Activated CD4-positive, CD25-positive, alpha-beta regulatory T cell (primary cell): ENCODE data around the gene PPFIBP2.

Experiments
- DNase-seq, 4 experiments: peaks; one replicate each; lab custom pipeline; 2025; lab: John Stamatoyannopoulos, UW

The PPFIBP2 gene

GRCh38 chr11:7555052-7555699, 41.4 kb downstream of the PPFIBP2 start:
- DNase-seq, result no peak

- no peak for DNase-seq
Measured at GRCh38 chr11:7558046-7558445, 44.2 kb downstream of the PPFIBP2 start.

- no peak for DNase-seq
Measured at GRCh38 chr11:7559398-7560283, 45.8 kb downstream of the PPFIBP2 start.

GRCh38 chr11:7561562-7561961, 47.8 kb downstream of the PPFIBP2 start:
- no peak for DNase-seq

GRCh38 chr11:7563281-7563680, 49.5 kb downstream of the PPFIBP2 start:
- DNase-seq, result no peak

GRCh38 chr11:7564803-7565202, 51.0 kb downstream of the PPFIBP2 start:
- no peak for DNase-seq

GRCh38 chr11:7567311-7567710, 53.5 kb downstream of the PPFIBP2 start:
- no peak for DNase-seq

- no peak for DNase-seq
Measured at GRCh38 chr11:7569044-7569443, 55.2 kb downstream of the PPFIBP2 start.

- no peak for DNase-seq
Measured at GRCh38 chr11:7570241-7570640, 56.4 kb downstream of the PPFIBP2 start.

GRCh38 chr11:7570938-7571521, 57.2 kb downstream of the PPFIBP2 start:
- DNase-seq, result no peak

- DNase-seq, result no peak
Measured at GRCh38 chr11:7571640-7572000, 57.8 kb downstream of the PPFIBP2 start.

- DNase-seq, result no peak
Measured at GRCh38 chr11:7572001-7572712, 58.4 kb downstream of the PPFIBP2 start.

- DNase-seq, result no peak
Measured at GRCh38 chr11:7573193-7573557, 59.4 kb downstream of the PPFIBP2 start.

- DNase-seq, result no peak
Measured at GRCh38 chr11:7573558-7574296, 59.9 kb downstream of the PPFIBP2 start.

- DNase-seq, result no peak
Measured at GRCh38 chr11:7574491-7575130, 60.8 kb downstream of the PPFIBP2 start.

GRCh38 chr11:7575841-7576725, 62.3 kb downstream of the PPFIBP2 start:
- DNase-seq, result no peak

- no peak for DNase-seq
Measured at GRCh38 chr11:7576726-7577290, 63.0 kb downstream of the PPFIBP2 start.

- DNase-seq, result no peak
Measured at GRCh38 chr11:7577291-7578190, 63.7 kb downstream of the PPFIBP2 start.
